NCI-H526 (cell line): ENCODE measurements around the gene SESN2.

Experiments
- DNase-seq, 2 experiments: peaks; one replicate each; lab custom pipeline; 2025; lab: John Stamatoyannopoulos, UW

The SESN2 gene

DNA sequence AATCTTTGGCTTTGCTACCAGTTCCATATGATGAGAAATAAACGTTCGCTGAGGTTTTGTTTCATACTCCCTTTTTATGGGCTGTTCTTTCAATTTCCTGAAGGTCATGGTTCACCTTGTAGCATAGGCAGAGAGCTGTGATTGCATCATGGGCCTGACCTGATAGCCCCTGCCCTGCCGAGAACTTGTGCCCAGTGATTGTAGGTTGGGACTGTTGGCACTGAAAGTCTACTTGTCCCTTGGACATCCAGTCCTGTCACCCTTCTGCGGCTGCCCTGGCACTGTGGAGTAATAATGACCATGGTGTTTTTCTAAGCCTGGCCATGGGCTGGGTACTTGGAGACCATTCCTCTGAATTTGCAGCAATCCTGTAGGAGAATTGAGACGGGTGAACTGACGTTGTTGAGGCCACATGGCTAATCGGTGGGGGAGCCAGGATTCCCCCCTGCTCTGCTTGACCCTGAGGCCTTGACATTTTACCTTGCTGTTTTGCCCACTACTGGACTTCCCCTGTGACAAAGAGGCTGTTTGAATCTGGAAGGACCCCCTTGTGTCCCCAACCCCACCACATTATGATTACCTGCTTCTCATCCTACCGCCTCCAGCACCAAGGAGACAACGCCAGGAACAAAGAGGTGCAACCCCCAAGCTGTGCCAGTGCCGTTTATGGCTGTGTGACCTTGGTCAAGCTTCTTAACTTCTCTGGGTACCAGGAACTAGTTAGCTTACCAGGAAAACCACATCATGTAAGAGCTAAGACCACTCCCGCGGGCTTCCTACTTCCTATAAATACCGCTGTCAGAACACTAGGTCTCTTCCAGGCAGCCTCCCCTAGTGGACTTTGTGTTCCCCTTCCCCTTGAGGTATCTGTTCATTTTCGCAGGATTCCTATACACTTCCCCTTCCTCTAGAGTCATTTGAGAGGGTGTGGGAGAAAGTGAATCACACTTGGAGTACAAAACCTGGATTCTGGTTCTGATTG is 23.4 kb downstream of the SESN2 start:
- DNase-seq, result no peak

- DNase-seq, result no peak
Measured at GRCh38 chr1:28286111-28286510, 26.8 kb downstream of the SESN2 start.

- no peak for DNase-seq
Measured at GRCh38 chr1:28288487-28288886, 29.2 kb downstream of the SESN2 start.

DNA sequence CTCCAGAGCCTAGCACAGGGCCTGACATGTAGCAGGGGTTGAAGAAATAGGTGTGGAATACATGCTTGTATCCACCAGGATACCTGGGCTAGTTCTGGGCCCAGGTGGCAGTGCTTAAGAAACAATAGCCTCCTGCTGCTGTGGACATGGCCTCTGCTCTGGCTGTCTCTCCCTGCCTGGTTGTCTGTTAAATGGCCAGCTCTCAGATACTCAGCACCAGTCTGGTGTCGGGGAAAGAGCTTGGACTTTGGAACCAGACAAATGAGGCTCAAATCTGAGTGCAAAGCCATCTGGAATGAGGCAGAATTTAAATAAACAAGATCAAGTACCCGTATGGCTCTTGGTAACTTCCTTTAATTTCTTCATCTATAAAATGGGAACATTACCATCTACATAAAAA is 31.5 kb downstream of the SESN2 start:
- peak; percentile 13 to 46 for DNase-seq

GRCh38 chr1:28291711-28292110 is 32.4 kb downstream of the SESN2 start:
- DNase-seq, result no peak

- DNase-seq, result no peak
Measured at GRCh38 chr1:28295936-28296335, 36.6 kb downstream of the SESN2 start.

DNA sequence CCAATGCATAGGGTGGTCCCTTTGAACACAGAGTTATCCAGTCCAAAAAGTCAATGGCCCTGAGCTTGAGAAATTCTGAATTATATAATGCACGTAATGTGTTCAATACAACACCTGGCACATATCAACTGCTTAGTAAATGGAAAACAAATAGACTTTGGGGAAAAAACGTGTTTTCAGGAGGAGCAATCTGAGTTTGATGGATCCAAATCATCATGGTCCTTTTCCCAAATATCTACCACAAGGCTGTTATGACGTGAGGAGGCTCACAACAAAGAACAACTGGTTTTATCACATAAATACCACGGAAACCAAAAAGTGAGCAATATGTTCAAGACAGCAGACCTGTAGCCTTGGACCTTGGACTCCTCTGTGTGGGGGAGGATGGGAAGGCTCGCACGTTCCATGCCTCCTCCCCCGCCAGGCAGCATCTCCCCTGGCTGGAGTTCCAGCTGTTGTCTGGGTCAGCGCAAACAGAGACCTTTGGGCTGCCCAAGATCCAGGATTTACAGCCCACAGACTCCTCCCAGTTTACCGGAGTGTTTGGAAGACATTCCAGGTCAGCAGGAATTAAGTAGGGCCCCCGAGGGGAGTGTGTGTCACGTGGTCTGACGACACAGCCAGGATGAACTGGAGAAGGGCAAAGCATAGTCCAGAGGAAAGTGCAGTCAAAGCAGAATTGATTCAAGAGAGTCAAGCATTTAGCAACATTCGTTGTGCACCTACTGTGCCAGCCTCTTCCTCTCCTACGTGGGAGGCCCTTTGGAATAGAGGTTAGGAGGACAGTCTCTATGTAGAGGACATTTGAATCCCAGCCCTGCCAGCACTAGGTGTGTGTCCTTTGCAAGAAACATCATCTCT is 37.3 kb downstream of the SESN2 start:
- DNase-seq, result no peak

GRCh38 chr1:28297826-28298225 is 38.5 kb downstream of the SESN2 start:
- no peak for DNase-seq

- DNase-seq, result no peak
Measured at GRCh38 chr1:28298438-28298837, 39.1 kb downstream of the SESN2 start.

DNA sequence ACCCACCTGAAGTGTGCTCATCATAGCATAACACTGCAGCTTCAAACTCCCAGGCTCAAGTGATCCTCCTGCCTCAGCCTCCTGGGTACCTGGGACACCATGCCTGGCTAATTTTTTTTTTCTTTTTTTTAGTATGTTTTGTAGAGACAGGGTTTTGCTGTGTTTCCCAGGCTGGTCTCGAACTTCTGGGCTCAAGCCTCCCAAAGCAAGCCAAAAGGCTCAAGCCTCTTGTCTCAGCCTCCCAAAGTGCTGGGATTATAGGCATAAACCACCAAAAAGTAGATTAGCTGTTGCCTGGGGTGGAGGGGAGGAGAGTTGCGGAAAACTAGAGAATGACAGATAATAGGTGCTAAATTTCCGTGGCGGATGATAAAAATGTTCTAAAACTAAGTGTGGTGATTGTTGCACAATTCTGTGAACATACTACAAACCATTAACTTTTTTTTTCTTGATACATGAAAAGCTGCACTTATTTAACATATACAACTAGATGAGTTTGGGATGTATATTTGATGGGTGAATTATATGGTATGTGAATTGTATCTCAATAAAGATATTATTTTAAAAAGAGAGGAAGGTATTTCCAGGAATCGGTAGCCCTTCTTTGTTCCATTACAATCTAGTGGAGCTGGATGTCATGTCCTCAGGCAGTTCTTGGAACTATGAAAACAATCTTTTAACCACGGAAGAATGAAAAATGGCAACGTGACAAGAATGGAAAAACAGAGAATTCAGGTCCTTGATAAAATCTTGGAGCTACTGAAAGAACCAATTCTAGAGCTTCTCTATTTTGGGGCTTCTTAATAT is 42.3 kb downstream of the SESN2 start:
- DNase-seq, result no peak

- no peak for DNase-seq
Measured at GRCh38 chr1:28302247-28302646, 42.9 kb downstream of the SESN2 start.

- DNase-seq, result no peak
Measured at GRCh38 chr1:28306301-28306949, 47.1 kb downstream of the SESN2 start.

DNA sequence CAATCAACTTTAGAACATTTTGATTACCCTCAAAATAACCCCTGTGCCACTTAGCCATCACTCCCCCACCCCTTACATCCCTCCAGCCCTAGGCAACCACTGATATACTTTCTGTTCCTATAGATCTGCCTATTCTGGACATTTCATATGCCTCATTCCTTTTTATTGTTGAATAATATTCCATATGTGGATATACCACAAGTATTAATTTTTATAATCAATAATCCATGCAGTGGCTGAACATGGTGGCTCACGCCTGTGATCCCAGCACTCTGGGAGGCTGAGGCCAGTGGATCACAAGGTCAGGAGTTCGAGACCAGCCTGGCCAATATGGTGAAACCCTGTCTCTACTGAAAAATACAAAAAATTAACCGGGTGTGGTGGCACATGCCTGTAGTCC is 49.4 kb downstream of the SESN2 start:
- no peak for DNase-seq

GRCh38 chr1:28309702-28310101 is 50.4 kb downstream of the SESN2 start:
- DNase-seq, result no peak

GRCh38 chr1:28313702-28314546 is 54.6 kb downstream of the SESN2 start:
- no peak for DNase-seq

GRCh38 chr1:28314547-28314941 is 55.2 kb downstream of the SESN2 start:
- no peak for DNase-seq

DNA sequence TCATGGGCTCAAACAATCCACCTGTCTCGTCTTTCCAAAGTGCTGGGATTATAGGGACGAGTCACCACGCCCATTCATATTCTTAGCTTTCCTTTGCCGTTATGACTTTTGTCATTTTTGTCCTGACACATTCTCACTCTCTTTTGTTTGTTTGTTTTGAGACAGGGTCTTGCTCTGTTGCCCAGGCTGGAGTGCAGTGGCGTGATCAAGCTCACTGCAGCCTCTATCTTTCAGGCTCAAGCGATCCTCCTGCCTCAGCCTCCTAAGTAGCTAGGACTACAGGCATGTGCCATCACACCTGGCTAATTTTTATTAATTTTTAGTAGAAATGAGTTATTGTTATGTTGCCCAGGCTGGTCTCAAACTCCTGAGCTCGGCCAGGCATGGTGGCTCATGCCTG is 57.7 kb downstream of the SESN2 start:
- DNase-seq, result no peak

- no peak for DNase-seq
Measured at GRCh38 chr1:28322194-28322593, 62.9 kb downstream of the SESN2 start.

DNA sequence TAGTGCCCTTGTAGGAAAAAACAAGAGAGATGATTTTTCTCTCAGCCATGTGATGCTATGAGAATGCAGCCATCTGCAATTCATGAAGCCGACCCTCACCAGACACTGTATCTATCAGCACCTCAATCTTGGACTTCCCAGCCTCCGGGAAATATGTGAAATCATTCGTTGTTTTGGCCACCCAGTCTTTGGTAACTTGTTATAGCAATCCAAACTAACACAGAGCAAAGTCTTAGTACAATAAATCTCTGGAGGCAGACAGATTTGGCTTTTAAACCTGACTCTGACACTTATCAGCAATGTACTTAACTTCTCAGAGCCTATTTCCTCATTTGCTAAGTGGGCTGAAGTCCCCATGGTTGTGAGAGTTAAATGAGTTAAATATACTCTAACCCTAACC is 64.4 kb downstream of the SESN2 start:
- DNase-seq, result no peak

DNA sequence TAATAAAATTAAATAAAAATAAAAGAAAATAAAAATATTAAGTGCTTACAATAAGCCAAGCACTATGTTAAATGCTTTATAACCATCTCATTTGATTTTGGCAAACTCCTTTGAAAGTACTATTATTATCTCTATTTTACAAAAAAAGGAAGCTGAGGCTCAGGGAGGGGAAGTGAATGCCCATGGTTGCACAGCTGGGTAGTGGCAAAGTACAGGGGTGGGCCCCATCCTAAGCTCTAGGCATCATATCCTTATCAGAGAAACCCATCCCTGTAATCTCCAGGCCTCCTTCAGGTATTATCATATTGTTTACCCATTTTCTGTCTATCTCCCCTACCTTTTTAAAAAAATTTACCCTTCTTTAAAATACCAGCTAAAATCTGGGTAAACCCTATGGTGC is 67.2 kb downstream of the SESN2 start:
- no peak for DNase-seq

GRCh38 chr1:28326984-28327383 is 67.7 kb downstream of the SESN2 start:
- no peak for DNase-seq
